HepG2 (cell line): ENCODE results near the gene RCCD1. TPM values are rescaled to one million over a fixed set of nuclear protein-coding genes. Genes with fewer than 3 reads are reported as not detected.

ENCODE experiments used
- AGO1 ChIP-seq: fragments of 200-400 bp; formaldehyde crosslinking; IDR thresholded peaks from 2 replicates; pipeline ENCODE4 v1.6.1; 2017; ENCODE audit warnings: mild to moderate bottlenecking, low read depth, low read length, moderate library complexity; ENCODE audit not compliant: poor library complexity, severe bottlenecking
- BCL6 ChIP-seq: IDR thresholded peaks from 2 replicates; pipeline ENCODE4 v1.6.1; 2016; ENCODE audit warnings: missing genetic modification reagents, missing compliant biosample characterization
- GTF2F1 ChIP-seq: fragments of 150-350 bp; IDR thresholded peaks from 2 replicates; pipeline ENCODE4 v1.6.1; 2014; ENCODE audit warnings: low read length
- HDAC1 ChIP-seq: sonication (generic); formaldehyde crosslinking; IDR thresholded peaks from 2 replicates; pipeline ENCODE4 v1.5.1; 2020; ENCODE audit warnings: mild to moderate bottlenecking, missing genetic modification reagents
- HDAC2 ChIP-seq: sonication (generic); formaldehyde crosslinking; IDR thresholded peaks from 2 replicates; pipeline ENCODE4 v1.4.0; 2020; ENCODE audit warnings: missing genetic modification reagents
- HOXA7 ChIP-seq: sonication (generic); formaldehyde crosslinking; IDR thresholded peaks from 2 replicates; pipeline ENCODE4 v1.8.1; 2022; ENCODE audit warnings: mild to moderate bottlenecking, missing genetic modification reagents, moderate library complexity
- MBNL3 ChIP-seq: fragments of 250-450 bp; sonication (Bioruptor Pico); conservative IDR thresholded peaks from 2 replicates; pipeline ENCODE4 v1.8.0; 2022; ENCODE audit warnings: mild to moderate bottlenecking, inconsistent platforms
- MED8 ChIP-seq: sonication (generic); formaldehyde crosslinking; IDR thresholded peaks from 2 replicates; pipeline ENCODE4 v1.8.1; 2023; ENCODE audit warnings: mild to moderate bottlenecking, missing genetic modification reagents; ENCODE audit not compliant: insufficient replicate concordance
- MTA3 ChIP-seq: sonication (generic); formaldehyde crosslinking; IDR thresholded peaks from 2 replicates; pipeline ENCODE4 v1.4.0; 2020; ENCODE audit warnings: missing genetic modification reagents
- NCOR1 ChIP-seq: fragments of 200-600 bp; sonication (generic); IDR thresholded peaks from 2 replicates; pipeline ENCODE4 v1.7.0; 2017; ENCODE audit warnings: antibody characterized with exemption, low read length, borderline replicate concordance
- NFIC ChIP-seq: IDR thresholded peaks from 2 replicates; pipeline ENCODE4 v1.6.1; 2012; ENCODE audit warnings: mild to moderate bottlenecking, low read length, inconsistent platforms
- SP1 ChIP-seq, 2 experiments: fragments of 450-650 bp in 1 of 2; sonication (generic) in 1 of 2; formaldehyde crosslinking in 1 of 2; IDR thresholded peaks; 2 replicates each; pipeline versions ENCODE4 v1.4.0 to v1.6.1; 2016 to 2020; ENCODE audit warnings: missing genetic modification reagents in 1 of 2
- TOPORS ChIP-seq: sonication (generic); formaldehyde crosslinking; IDR thresholded peaks from 2 replicates; pipeline ENCODE4 v1.8.0; 2023; ENCODE audit warnings: mild to moderate bottlenecking, missing genetic modification reagents
- U2AF2 ChIP-seq: fragments of 200-400 bp; formaldehyde crosslinking; IDR thresholded peaks from 2 replicates; pipeline ENCODE4 v1.6.1; 2017; ENCODE audit warnings: low read depth, mild to moderate bottlenecking, low read length
- ZBTB21 ChIP-seq: sonication (generic); formaldehyde crosslinking; IDR thresholded peaks from 2 replicates; pipeline ENCODE4 v1.4.0; 2020; ENCODE audit warnings: missing genetic modification reagents
- ZFP37 ChIP-seq: sonication (generic); formaldehyde crosslinking; IDR thresholded peaks from 2 replicates; pipeline ENCODE4 v1.4.0; 2020; ENCODE audit warnings: missing genetic modification reagents, borderline replicate concordance
- ZNF33B ChIP-seq: sonication (generic); formaldehyde crosslinking; IDR thresholded peaks from 2 replicates; pipeline ENCODE4 v1.5.1; 2020; ENCODE audit warnings: mild to moderate bottlenecking, missing genetic modification reagents
- ZNF670 ChIP-seq: sonication (generic); formaldehyde crosslinking; IDR thresholded peaks from 2 replicates; pipeline ENCODE4 v1.8.0; 2022; ENCODE audit warnings: mild to moderate bottlenecking, missing genetic modification reagents, borderline replicate concordance
- ZNF674 ChIP-seq: sonication (generic); formaldehyde crosslinking; IDR thresholded peaks from 2 replicates; pipeline ENCODE4 v1.5.0; 2020; ENCODE audit warnings: low read depth, mild to moderate bottlenecking, missing genetic modification reagents
- ZNF703 ChIP-seq: sonication (generic); formaldehyde crosslinking; IDR thresholded peaks from 2 replicates; pipeline ENCODE4 v1.5.1; 2020; ENCODE audit warnings: missing genetic modification reagents, mild to moderate bottlenecking, moderate library complexity, borderline replicate concordance
- ZSCAN29 ChIP-seq: sonication (generic); formaldehyde crosslinking; conservative IDR thresholded peaks from 2 replicates; pipeline ENCODE4 v1.4.0; 2020; ENCODE audit warnings: mild to moderate bottlenecking, missing genetic modification reagents
- polyA plus RNA-seq, 8 experiments: library from polyadenylated mRNA; depleted of rRNA in 3 of 8; stranded (reverse) in 7 of 8; unstranded in 1 of 8; fragments of >200 nt; fragmentation: Illumina TruSeq in 4 of 8; extraction: Trizol in 4 of 8; gene quantifications; 2 replicates each; pipeline versions ENCODE4 v1.2.1 to v1.2.3, GENCODE V29; 2011 to 2016; ENCODE audit warnings: low read depth in 4 of 8, missing spikeins in 1 of 8, mixed read lengths in 1 of 8; ENCODE audit not compliant: insufficient read depth in 1 of 8
- total RNA-seq, 5 experiments: library from RNA; depleted of rRNA; stranded (reverse); fragments of >200 nt; fragmentation: Illumina TruSeq; extraction: Trizol; gene quantifications; 2 replicates each; pipeline ENCODE4 v1.2.3, GENCODE V29; 2016; ENCODE audit warnings: low read depth in 1 of 5
- TF ChIP-seq, protein P1 (sequence below): sonication (generic); formaldehyde crosslinking; IDR thresholded peaks from 2 replicates; pipeline ENCODE4 v1.8.1; 2023; ENCODE audit warnings: mild to moderate bottlenecking, missing genetic modification reagents, borderline replicate concordance
- TF ChIP-seq, protein P2 (sequence below): sonication (generic); formaldehyde crosslinking; IDR thresholded peaks from 2 replicates; pipeline ENCODE4 v1.4.0; 2020; ENCODE audit warnings: missing genetic modification reagents, mild to moderate bottlenecking, borderline replicate concordance
- TF ChIP-seq, protein P3 (sequence below): sonication (generic); formaldehyde crosslinking; conservative IDR thresholded peaks from 2 replicates; pipeline ENCODE4 v1.4.0; 2020; ENCODE audit warnings: mild to moderate bottlenecking, missing genetic modification reagents, moderate library complexity

The RCCD1 gene
- total and polyA plus RNA-seq, 2 of the 13 experiments (the other 11 are each of a cell fraction or from before 2014, with no cell fraction given) = 14.1 to 15.1 TPM

DNA sequence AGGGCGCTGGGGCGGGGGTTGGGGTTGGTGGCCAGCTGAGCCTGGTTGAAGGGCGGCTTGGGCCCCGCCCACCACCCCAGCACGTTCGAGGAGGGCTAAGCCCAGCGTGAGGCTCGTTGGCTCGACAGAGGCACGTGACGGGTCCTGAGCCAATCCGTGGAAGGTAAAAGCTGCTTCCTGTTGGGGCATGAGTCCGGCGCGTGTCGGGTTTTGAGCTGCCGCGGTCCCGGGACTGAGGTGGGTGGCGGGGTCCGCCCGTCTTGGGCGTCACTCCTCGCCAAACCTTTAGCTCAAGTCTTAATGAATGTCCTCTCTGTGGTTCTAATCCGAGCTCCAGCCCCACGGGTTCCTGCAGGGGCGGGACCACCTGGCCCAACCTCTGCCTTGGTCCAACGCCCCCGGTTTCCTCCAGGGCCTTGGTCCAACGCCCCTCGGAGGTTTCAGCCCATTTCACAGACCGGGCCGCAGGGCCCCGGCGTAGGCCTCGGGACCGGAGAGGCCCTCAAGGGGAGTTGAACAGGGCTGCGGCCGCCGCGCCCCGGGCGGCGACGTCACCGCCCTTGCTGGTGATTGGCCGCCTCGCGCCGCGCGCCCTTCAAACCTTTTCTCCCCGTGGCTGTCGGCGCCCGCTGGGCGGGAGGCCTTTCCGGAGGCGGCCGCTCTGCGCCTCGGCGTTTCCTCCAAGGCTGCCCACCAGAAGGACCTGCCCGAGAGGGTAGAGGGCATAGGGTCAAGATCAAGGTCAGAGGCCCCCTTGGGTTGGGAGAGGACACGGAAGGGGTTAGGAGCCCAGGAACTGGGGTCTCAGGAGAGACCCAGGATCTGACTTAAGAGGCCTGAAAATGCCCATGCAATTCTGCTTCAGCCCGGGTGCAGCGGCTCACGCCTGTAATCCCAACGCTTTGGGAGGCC is at the start of gene RCCD1 (continued):
- no peak for TF ChIP-seq HOXA7 (CRISPR knock-in tag)
- peak; percentile 15; the same call in 1 of the 2 replicates for TF ChIP-seq BCL6 (CRISPR knock-in tag)
- TF ChIP-seq, protein P1, sequence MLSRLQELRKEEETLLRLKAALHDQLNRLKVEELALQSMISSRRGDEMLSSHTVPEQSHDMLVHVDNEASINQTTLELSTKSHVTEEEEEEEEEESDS (CRISPR knock-in tag) = no peak; the same call in 1 of the 2 replicates
- no peak for TF ChIP-seq NCOR1
- TF ChIP-seq HDAC2 (CRISPR knock-in tag) = peak; percentile 52
- no peak; the same call in 1 of the 2 replicates for TF ChIP-seq ZFP37 (CRISPR knock-in tag)
- no peak for TF ChIP-seq GTF2F1
- TF ChIP-seq, protein P2, sequence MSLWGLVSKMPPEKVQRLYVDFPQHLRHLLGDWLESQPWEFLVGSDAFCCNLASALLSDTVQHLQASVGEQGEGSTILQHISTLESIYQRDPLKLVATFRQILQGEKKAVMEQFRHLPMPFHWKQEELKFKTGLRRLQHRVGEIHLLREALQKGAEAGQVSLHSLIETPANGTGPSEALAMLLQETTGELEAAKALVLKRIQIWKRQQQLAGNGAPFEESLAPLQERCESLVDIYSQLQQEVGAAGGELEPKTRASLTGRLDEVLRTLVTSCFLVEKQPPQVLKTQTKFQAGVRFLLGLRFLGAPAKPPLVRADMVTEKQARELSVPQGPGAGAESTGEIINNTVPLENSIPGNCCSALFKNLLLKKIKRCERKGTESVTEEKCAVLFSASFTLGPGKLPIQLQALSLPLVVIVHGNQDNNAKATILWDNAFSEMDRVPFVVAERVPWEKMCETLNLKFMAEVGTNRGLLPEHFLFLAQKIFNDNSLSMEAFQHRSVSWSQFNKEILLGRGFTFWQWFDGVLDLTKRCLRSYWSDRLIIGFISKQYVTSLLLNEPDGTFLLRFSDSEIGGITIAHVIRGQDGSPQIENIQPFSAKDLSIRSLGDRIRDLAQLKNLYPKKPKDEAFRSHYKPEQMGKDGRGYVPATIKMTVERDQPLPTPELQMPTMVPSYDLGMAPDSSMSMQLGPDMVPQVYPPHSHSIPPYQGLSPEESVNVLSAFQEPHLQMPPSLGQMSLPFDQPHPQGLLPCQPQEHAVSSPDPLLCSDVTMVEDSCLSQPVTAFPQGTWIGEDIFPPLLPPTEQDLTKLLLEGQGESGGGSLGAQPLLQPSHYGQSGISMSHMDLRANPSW (CRISPR knock-in tag) = peak; percentile 79; the same call in 1 of the 2 replicates
- TF ChIP-seq TOPORS (CRISPR knock-in tag) = no peak
- TF ChIP-seq MTA3 (CRISPR knock-in tag) = no peak
- TF ChIP-seq U2AF2 = no peak
- no peak for TF ChIP-seq ZNF670 (CRISPR knock-in tag)
- no peak; the same call in 1 of the 2 replicates for TF ChIP-seq ZNF703
- no peak for TF ChIP-seq NFIC
- TF ChIP-seq ZNF674 (CRISPR knock-in tag) = no peak
- TF ChIP-seq ZBTB21 = no peak
- no peak for TF ChIP-seq SP1 (IDR thresholded peaks at IDR 0.05)
- TF ChIP-seq SP1 (CRISPR knock-in tag; IDR thresholded peaks at IDR 0.05) = peak; percentile 52; the same call in 1 of the 2 replicates
- TF ChIP-seq MBNL3 (CRISPR knock-in tag) = no peak
- TF ChIP-seq, protein P3, sequence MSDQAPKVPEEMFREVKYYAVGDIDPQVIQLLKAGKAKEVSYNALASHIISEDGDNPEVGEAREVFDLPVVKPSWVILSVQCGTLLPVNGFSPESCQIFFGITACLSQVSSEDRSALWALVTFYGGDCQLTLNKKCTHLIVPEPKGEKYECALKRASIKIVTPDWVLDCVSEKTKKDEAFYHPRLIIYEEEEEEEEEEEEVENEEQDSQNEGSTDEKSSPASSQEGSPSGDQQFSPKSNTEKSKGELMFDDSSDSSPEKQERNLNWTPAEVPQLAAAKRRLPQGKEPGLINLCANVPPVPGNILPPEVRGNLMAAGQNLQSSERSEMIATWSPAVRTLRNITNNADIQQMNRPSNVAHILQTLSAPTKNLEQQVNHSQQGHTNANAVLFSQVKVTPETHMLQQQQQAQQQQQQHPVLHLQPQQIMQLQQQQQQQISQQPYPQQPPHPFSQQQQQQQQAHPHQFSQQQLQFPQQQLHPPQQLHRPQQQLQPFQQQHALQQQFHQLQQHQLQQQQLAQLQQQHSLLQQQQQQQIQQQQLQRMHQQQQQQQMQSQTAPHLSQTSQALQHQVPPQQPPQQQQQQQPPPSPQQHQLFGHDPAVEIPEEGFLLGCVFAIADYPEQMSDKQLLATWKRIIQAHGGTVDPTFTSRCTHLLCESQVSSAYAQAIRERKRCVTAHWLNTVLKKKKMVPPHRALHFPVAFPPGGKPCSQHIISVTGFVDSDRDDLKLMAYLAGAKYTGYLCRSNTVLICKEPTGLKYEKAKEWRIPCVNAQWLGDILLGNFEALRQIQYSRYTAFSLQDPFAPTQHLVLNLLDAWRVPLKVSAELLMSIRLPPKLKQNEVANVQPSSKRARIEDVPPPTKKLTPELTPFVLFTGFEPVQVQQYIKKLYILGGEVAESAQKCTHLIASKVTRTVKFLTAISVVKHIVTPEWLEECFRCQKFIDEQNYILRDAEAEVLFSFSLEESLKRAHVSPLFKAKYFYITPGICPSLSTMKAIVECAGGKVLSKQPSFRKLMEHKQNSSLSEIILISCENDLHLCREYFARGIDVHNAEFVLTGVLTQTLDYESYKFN = no peak
- TF ChIP-seq ZNF33B (CRISPR knock-in tag) = no peak
- TF ChIP-seq MED8 = peak; percentile 30
- peak; percentile 87 for TF ChIP-seq HDAC1 (CRISPR knock-in tag)
- TF ChIP-seq ZSCAN29 (CRISPR knock-in tag) = no peak
- TF ChIP-seq AGO1 = peak; percentile 73
